Gastroesophageal sphincter (tissue), 3 donors: Measurements from ENCODE around the gene TAF4.

ENCODE experiments used
- EP300 ChIP-seq: sonication (generic); formaldehyde crosslinking; IDR thresholded peaks from one replicate; pipeline ENCODE4 v1.6.1; 2017; ENCODE audit warnings: antibody characterized with exemption, mild to moderate bottlenecking
- POLR2A ChIP-seq, 2 donors: fragments of 450-650 bp; IDR thresholded peaks; one replicate each; pipeline ENCODE4 v1.6.1; 2017; ENCODE audit warnings: antibody characterized with exemption in 2 of 2, mild to moderate bottlenecking in 2 of 2, moderate library complexity in 1 of 2
- POLR2AphosphoS5 ChIP-seq: sonication (generic); formaldehyde crosslinking; IDR thresholded peaks from one replicate; pipeline ENCODE4 v1.6.1; 2017; ENCODE audit warnings: antibody characterized with exemption
- TF ChIP-seq, protein P1 (sequence below), 4 experiments: fragments of 200-600 bp in 2 of 4; fragments of 450-650 bp in 2 of 4; sonication (generic) in 1 of 4; IDR thresholded peaks; one replicate each; pipeline ENCODE4 v1.5.1; 2017 to 2019; ENCODE audit warnings: antibody characterized with exemption in 4 of 4, mild to moderate bottlenecking in 2 of 4, moderate library complexity in 2 of 4

DNA sequence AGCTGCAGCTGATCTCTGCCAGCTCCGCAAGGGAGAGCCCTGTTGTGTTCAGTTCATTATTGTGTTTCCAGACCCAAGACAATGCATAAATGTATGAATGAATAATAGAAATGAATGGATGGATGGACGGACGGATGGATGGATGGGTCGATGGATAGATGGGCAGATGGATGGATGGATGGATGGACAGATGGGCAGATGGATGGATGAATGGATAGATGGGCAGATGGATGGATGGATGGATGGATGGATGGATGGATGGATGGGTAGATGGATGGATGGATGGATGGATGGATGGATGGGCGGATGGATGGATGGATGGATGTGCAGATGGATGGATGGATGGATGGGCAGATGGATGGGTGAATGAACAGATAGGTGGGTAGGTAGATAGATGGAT lies 39.9 kb upstream of the TAF4 start:
- TF ChIP-seq POLR2A (IDR thresholded peaks at IDR 0.05) (no peak), POLR2AphosphoS5 (no peak), EP300 (no peak)
- TF ChIP-seq, protein P1, sequence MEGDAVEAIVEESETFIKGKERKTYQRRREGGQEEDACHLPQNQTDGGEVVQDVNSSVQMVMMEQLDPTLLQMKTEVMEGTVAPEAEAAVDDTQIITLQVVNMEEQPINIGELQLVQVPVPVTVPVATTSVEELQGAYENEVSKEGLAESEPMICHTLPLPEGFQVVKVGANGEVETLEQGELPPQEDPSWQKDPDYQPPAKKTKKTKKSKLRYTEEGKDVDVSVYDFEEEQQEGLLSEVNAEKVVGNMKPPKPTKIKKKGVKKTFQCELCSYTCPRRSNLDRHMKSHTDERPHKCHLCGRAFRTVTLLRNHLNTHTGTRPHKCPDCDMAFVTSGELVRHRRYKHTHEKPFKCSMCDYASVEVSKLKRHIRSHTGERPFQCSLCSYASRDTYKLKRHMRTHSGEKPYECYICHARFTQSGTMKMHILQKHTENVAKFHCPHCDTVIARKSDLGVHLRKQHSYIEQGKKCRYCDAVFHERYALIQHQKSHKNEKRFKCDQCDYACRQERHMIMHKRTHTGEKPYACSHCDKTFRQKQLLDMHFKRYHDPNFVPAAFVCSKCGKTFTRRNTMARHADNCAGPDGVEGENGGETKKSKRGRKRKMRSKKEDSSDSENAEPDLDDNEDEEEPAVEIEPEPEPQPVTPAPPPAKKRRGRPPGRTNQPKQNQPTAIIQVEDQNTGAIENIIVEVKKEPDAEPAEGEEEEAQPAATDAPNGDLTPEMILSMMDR (IDR thresholded peaks at IDR 0.05) = no peak
